DMS153 treated with DMSO at 0.1 percent for 48 hours (cell line): Measurements from ENCODE around the gene TINAG.
A peak's percentile ranks its signal among the peaks of the same experiment; 100 is the strongest.

Experiments
- DNase-seq: peaks from one replicate; lab custom pipeline; 2025; ENCODE audit not compliant: unreplicated experiment; lab: John Stamatoyannopoulos, UW

The TINAG gene

GRCh38 chr6:54308289-54308985 lies at the start of gene TINAG:
Gene TINAG (plus strand): TSS chr6:54308441. CDS start chr6:54308551, 110 bp downstream.
- no peak for DNase-seq

- no peak for DNase-seq
These were observed 48.2 kb upstream of the TINAG start for GRCh38 chr6:54260025-54260424.

DNA sequence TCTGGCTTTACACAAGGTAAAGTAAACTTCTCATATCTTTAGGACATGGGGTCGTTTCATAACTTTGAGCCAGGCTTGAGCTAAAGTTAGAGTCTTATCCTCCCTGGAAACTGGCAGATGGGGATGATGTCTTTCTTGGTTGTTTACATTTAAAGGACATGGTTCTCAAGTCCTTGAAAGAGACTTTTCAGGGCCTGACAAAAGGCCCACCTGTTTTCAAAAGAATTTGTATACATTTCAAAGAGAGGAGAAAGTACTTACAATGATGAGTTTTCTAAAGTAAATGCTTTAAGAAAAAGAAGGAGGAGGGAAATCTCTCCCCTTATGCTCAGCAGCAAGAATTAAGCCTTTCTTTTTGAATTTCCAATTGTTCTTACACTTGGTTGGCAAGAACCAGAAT lies 45.7 kb upstream of the TINAG start:
- DNase-seq: no peak

- no peak for DNase-seq
These were observed 45.3 kb upstream of the TINAG start for GRCh38 chr6:54262971-54263370.

- no peak for DNase-seq
These were observed 43.5 kb upstream of the TINAG start for GRCh38 chr6:54264581-54265272.

DNA sequence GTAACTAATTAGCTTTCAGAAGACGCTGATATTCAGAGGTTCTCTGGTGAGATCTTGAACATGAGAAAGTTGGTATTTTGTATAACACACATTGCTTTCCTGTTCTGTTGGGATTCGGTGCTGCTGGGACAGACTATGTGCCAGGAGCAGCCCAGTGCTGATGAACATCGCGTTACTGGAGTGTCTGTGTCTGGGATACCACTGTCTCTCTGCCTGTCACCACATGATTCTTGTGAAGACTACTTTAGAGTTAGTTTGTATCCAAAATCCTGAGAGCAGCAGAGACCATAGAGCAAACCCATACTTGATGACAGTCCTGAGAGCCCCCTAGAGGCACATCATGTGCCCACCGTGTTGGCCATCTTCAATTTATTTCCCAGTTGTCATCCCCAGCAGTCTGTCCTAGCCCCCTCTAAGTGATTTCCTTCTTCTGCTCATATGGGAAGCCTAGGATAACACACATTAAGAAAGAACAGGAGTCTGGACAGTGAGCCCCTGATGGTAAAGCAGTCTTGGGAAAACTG lies 41.8 kb upstream of the TINAG start:
- no peak for DNase-seq

DNA sequence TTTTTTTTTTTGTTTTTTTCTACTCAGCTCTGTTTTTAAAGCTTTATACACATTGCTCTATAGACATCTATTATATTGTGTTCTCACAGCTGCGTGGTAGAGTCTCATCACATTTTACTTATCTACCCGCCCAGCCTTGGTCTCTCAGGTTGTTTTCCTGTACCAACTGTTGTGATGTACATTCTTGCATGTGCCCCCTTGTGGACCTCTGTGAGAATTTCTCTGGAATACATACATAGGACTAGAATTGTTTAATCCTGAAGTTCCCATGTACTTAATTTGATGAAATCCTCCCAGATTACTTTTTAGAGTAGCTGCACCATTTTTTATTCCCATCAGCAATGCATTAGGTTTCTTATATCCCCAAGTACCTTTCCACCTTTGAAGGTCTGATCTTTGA lies 40.4 kb upstream of the TINAG start:
- peak; percentile 5 for DNase-seq

GRCh38 chr6:54273214-54273820 lies 34.9 kb upstream of the TINAG start:
- DNase-seq: no peak

- no peak for DNase-seq
These were observed 33.9 kb upstream of the TINAG start for GRCh38 chr6:54274383-54274782.

DNA sequence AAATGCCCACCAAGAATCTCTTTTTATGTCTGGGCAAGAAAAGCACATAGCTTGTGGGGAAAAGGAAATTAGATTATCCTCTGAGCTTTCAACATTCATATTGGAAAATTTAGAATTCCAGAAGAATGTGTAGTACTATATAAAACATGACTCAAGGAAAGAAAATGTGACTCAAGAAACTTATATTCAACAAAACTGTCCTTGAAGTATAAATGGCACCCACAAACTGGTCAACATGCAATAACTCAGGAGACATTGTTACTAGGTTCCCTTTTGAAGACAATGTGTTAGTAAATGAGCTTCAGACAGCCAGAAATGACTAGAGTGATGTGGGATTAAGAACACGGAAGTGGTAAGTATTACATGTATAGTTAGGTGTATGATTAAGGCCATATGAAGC lies 26.1 kb upstream of the TINAG start:
- DNase-seq: no peak

DNA sequence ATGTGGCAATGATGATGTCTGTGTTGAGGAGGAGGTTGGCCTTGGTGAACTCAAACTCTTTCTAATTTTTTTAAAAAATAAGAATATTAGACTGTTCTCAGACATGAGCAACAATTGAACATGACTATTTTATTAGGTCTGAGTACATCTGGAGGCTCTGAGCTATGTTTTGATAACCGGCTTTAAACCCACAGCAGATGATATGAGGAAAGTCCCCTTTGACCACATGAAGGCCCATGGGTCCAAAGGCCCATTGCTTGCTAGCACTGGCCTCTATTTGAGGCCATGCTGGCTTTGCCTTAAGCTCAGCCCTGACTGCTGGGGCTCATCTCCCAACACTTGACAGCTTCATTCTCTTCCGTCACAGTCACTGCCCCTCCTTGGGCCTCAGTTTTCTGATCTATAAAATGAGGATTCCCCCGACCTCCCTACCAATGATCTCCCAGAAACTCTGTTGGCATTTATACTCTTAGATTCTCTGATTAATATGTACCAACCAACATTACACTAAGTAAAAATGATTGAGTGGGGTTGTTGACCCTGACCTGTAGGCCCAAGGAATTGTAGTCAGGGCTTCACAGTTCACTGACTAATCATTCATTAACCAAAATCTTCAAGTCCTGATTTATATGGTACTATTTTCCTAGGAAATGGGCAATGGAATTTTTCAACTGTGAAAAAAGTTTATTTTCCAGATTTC lies 23.9 kb upstream of the TINAG start:
- no peak for DNase-seq

- DNase-seq: no peak
These were observed 22.6 kb upstream of the TINAG start for GRCh38 chr6:54285595-54285994.

DNA sequence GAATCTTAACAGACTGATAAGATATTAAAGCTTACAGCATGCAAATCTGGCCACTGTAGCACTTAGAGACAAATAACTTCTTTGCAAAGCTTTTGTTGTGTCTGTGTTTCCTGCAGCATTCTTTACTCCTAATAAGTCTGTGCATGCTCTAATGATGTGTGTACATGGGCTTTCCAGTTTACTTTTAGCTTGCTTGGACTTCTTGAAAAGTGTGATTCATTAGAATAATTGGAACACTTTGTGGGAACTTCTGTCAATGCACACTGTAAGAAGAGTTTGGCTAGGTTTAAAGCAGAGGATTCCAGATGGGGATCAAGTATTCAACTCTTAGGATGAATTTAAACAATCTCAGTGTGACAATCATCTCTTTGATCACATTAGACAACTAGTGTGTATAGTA lies 22.1 kb upstream of the TINAG start:
- DNase-seq: no peak

DNA sequence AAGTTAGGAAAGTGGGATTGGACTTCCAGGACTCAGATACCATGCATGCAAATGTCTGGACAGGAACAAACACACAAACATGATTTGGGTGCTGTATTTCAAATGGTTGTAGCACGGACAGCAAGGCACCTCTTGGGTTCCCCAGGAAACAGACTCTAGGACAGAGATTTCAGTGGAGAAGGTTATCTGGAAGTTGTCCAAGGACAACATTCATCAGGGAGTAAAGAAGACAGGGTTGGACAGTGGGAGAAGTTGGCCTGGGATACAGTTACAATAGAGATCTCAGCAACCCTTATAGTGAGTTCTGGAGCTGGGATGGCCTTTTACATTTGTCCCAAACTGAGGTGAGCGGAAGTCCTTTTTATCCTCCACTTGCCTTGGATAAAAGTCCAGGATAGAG lies 19.8 kb upstream of the TINAG start:
- no peak for DNase-seq

- DNase-seq: no peak
These were observed 18.8 kb upstream of the TINAG start for GRCh38 chr6:54289426-54289825.

- DNase-seq: no peak
These were observed 17.1 kb upstream of the TINAG start for GRCh38 chr6:54291146-54291545.

GRCh38 chr6:54291738-54292137 lies 16.5 kb upstream of the TINAG start:
- DNase-seq: no peak

GRCh38 chr6:54294965-54295532 lies 13.2 kb upstream of the TINAG start:
- no peak for DNase-seq

GRCh38 chr6:54299542-54300269 lies 8.5 kb upstream of the TINAG start:
- DNase-seq: no peak

DNA sequence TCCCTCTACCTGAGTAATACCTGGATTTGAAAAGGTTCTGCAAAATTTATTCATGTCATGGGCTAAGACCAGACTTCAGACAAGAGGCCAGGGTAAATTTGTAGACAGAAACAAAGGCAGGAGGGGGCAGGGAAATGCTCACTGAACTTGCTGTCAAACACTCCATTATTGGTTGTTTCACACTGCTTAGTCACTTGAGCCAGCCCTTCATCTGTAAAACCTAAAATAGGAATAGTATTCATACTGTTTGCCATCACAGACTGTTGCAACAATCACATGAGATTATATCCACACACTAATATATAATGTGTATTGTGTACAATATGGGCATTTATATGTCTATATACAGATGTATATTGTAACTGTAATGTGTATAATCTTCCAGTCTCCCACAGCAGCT lies 6.5 kb upstream of the TINAG start:
- no peak for DNase-seq
